Measurements from ENCODE around the gene RGS6.

The RGS6 gene

GRCh38 chr14:72404106-72404774 is 472.0 kb downstream of the RGS6 start:
- DNase-seq (ENCODE audit: low read depth), result no peak

- DNase-seq (ENCODE audit: low read depth), result no peak
Observed at GRCh38 chr14:72404998-72405397, 472.8 kb downstream of the RGS6 start.

- no peak for DNase-seq (ENCODE audit: low read depth)
Observed at GRCh38 chr14:72408020-72408419, 475.8 kb downstream of the RGS6 start.

GRCh38 chr14:72409047-72409446 is 476.8 kb downstream of the RGS6 start:
- no peak for DNase-seq (ENCODE audit: low read depth)

- no peak for DNase-seq (ENCODE audit: low read depth)
Observed at GRCh38 chr14:72416081-72416849, 484.0 kb downstream of the RGS6 start.

GRCh38 chr14:72416892-72417291 is 484.7 kb downstream of the RGS6 start:
- DNase-seq (ENCODE audit: low read depth), result no peak

- no peak for DNase-seq (ENCODE audit: low read depth)
Observed at GRCh38 chr14:72418806-72419205, 486.6 kb downstream of the RGS6 start.

GRCh38 chr14:72419226-72419775 is 487.1 kb downstream of the RGS6 start:
- DNase-seq (ENCODE audit: low read depth), result no peak

- DNase-seq (ENCODE audit: low read depth), result peak; percentile 46
Observed at GRCh38 chr14:72420749-72421474, 488.7 kb downstream of the RGS6 start.

- no peak for DNase-seq (ENCODE audit: low read depth)
Observed at GRCh38 chr14:72423957-72424356, 491.7 kb downstream of the RGS6 start.

GRCh38 chr14:72430457-72430856 is 498.2 kb downstream of the RGS6 start:
- no peak for DNase-seq (ENCODE audit: low read depth)

- DNase-seq (ENCODE audit: low read depth), result no peak
Observed at GRCh38 chr14:72432748-72433147, 500.5 kb downstream of the RGS6 start.

GRCh38 chr14:72433511-72433910 is 501.3 kb downstream of the RGS6 start:
- no peak for DNase-seq (ENCODE audit: low read depth)

GRCh38 chr14:72434856-72435255 is 502.6 kb downstream of the RGS6 start:
- DNase-seq (ENCODE audit: low read depth), result no peak

GRCh38 chr14:72439707-72440106 is 507.5 kb downstream of the RGS6 start:
- no peak for DNase-seq (ENCODE audit: low read depth)

GRCh38 chr14:72443256-72443655 is 511.0 kb downstream of the RGS6 start:
- DNase-seq (ENCODE audit: low read depth), result no peak

GRCh38 chr14:72443991-72444441 is 511.8 kb downstream of the RGS6 start:
- no peak for DNase-seq (ENCODE audit: low read depth)

- no peak for DNase-seq (ENCODE audit: low read depth)
Observed at GRCh38 chr14:72444701-72445100, 512.5 kb downstream of the RGS6 start.

- no peak for DNase-seq (ENCODE audit: low read depth)
Observed at GRCh38 chr14:72448212-72448611, 516.0 kb downstream of the RGS6 start.

- no peak for DNase-seq (ENCODE audit: low read depth)
Observed at GRCh38 chr14:72450473-72451044, 518.3 kb downstream of the RGS6 start.

GRCh38 chr14:72451054-72451972 is 519.1 kb downstream of the RGS6 start:
- peak; percentile 16 for DNase-seq (ENCODE audit: low read depth)
